Kidney (tissue), 14 donors: ENCODE results near the gene ELOVL2. TPM values are rescaled to one million over a fixed set of nuclear protein-coding genes. Genes with fewer than 3 reads are reported as not detected.

Experiments used
- DNase-seq, 5 donors: peaks; one replicate each; pipeline ENCODE4 v3.0.0-alpha.2; 2013 to 2020
- FAIRE-seq: peaks from 2 replicates; lab custom pipeline; 2012; peaks lifted over from hg19 to GRCh38; lab: Jason Lieb, UNC
- H3K27ac ChIP-seq, 2 donors: one replicate each; pipeline ENCODE4 v1.7.0; 2013; ENCODE audit warnings: low read depth in 2 of 2, low read length in 2 of 2, inconsistent platforms in 1 of 2
- H3K27me3 ChIP-seq: one replicate; pipeline ENCODE4 v1.7.1; 2013; ENCODE audit warnings: low read length, inconsistent platforms; ENCODE audit not compliant: control insufficient read depth, insufficient read depth
- H3K36me3 ChIP-seq, 3 donors: one replicate each; pipeline versions ENCODE4 v1.7.0 to v1.7.1; 2013; ENCODE audit warnings: low read length in 3 of 3, control low read depth in 1 of 3, inconsistent platforms in 1 of 3; ENCODE audit not compliant: insufficient read depth in 3 of 3, control insufficient read depth in 2 of 3
- H3K4me1 ChIP-seq, 3 donors: one replicate each; pipeline versions ENCODE4 v1.7.0 to v1.7.1; 2013; ENCODE audit warnings: low read length in 3 of 3, inconsistent platforms in 1 of 3, low read depth in 1 of 3; ENCODE audit not compliant: control insufficient read depth in 2 of 3, insufficient read depth in 2 of 3
- H3K4me3 ChIP-seq, 3 donors: one replicate each; pipeline versions ENCODE4 v1.7.0 to v1.8.1; 2013; ENCODE audit warnings: low read length in 3 of 3, control low read depth in 1 of 3, inconsistent platforms in 1 of 3
- H3K9ac ChIP-seq, 3 donors: one replicate each; pipeline versions ENCODE4 v1.7.0 to v1.7.1; 2013; ENCODE audit warnings: low read length in 3 of 3, control low read depth in 1 of 3, inconsistent platforms in 1 of 3
- H3K9me3 ChIP-seq, 3 donors: one replicate each; pipeline versions ENCODE4 v1.7.0 to v1.7.1; 2013; ENCODE audit warnings: low read length in 3 of 3, control low read depth in 1 of 3, inconsistent platforms in 1 of 3; ENCODE audit not compliant: control insufficient read depth in 2 of 3, insufficient read depth in 1 of 3
- intact Hi-C: fragments of 100-400 bp; cut with DNase I; formaldehyde crosslinking; loops from one replicate; pipeline ENCODE4 v1.11.1; 2022
- polyA plus RNA-seq: library from polyadenylated mRNA; stranded (reverse); fragments of 350-450 nt; fragmentation: Illumina TruSeq; extraction: RNeasy Lipid Tissue Mini Kit (QIAGEN cat#74804); gene quantifications from one replicate; pipeline ENCODE4 v1.2.3, GENCODE V29; 2014; ENCODE audit warnings: low read depth, low replicate concordance; ENCODE audit not compliant: insufficient read depth
- total RNA-seq: library from RNA; stranded (reverse); fragmentation: NEBNext Ultra II Directional; extraction: Animal tissue kit (Norgen Biotek cat#: 25700); gene quantifications from one replicate; pipeline ENCODE4 v1.2.1, GENCODE V29; 2021
- TF ChIP-seq, protein P1 (sequence below): IDR thresholded peaks from 3 replicates; pipeline ENCODE4 v1.5.1; 2012; ENCODE audit warnings: mild to moderate bottlenecking, moderate library complexity, borderline replicate concordance; ENCODE audit not compliant: insufficient read depth; ENCODE audit errors: extremely low read depth
- donor health status: control.
- donor health status: control.
- donor health status: control.
- donor health status: control.
- donor health status: control.
- donor health status: DM: yes; HTN: yes; CAD: no.
- donor health status: Normal renal cell carcinoma (clear cell type).

Gene ELOVL2
- total and polyA plus RNA-seq, 2 donors from 2014 or later, result 0.79 TPM; not detected in 1

GRCh38 chr6:10956776-10957175 lies 87.3 kb downstream of the ELOVL2 start:
- H3K9me3 ChIP-seq, result no peaks in the 10 kb centered on the region
- intact Hi-C loops, result loop anchor here (10.0 kb wide), 1 partner anchor 108 kb away; no protein-coding TSS in a partner anchor
- DNase-seq (no peak), FAIRE-seq (no peak)
- H3K27ac ChIP-seq, result no peak overlapping the region
- H3K36me3 ChIP-seq, result no peaks in the 10 kb centered on the region
- no peaks in the 10 kb centered on the region for H3K27me3 ChIP-seq
- no peak overlapping the region for H3K4me3 ChIP-seq
- H3K4me1 ChIP-seq, result no peaks in the 10 kb centered on the region
- H3K9ac ChIP-seq, result no peak overlapping the region
- TF ChIP-seq, protein P1, sequence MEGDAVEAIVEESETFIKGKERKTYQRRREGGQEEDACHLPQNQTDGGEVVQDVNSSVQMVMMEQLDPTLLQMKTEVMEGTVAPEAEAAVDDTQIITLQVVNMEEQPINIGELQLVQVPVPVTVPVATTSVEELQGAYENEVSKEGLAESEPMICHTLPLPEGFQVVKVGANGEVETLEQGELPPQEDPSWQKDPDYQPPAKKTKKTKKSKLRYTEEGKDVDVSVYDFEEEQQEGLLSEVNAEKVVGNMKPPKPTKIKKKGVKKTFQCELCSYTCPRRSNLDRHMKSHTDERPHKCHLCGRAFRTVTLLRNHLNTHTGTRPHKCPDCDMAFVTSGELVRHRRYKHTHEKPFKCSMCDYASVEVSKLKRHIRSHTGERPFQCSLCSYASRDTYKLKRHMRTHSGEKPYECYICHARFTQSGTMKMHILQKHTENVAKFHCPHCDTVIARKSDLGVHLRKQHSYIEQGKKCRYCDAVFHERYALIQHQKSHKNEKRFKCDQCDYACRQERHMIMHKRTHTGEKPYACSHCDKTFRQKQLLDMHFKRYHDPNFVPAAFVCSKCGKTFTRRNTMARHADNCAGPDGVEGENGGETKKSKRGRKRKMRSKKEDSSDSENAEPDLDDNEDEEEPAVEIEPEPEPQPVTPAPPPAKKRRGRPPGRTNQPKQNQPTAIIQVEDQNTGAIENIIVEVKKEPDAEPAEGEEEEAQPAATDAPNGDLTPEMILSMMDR, result no peak

- Histone ChIP-seq H3K4me3 (no peak overlapping the region), H3K4me1 (no peaks in the 10 kb centered on the region), H3K9ac (no peak overlapping the region), H3K9me3 (no peaks in the 10 kb centered on the region), H3K36me3 (no peaks in the 10 kb centered on the region), H3K27ac (no peak overlapping the region), H3K27me3 (no peaks in the 10 kb centered on the region)
- TF ChIP-seq, protein P1, result peak; percentile 66
- intact Hi-C loops, result loop anchor here (10.0 kb wide), 1 partner anchor 110 kb away; no protein-coding TSS in a partner anchor
- DNase-seq, result peak; percentile 81 to 90 (median 88)
- FAIRE-seq, result no peak
Observed at GRCh38 chr6:10954590-10955010, 89.5 kb downstream of the ELOVL2 start.

DNA sequence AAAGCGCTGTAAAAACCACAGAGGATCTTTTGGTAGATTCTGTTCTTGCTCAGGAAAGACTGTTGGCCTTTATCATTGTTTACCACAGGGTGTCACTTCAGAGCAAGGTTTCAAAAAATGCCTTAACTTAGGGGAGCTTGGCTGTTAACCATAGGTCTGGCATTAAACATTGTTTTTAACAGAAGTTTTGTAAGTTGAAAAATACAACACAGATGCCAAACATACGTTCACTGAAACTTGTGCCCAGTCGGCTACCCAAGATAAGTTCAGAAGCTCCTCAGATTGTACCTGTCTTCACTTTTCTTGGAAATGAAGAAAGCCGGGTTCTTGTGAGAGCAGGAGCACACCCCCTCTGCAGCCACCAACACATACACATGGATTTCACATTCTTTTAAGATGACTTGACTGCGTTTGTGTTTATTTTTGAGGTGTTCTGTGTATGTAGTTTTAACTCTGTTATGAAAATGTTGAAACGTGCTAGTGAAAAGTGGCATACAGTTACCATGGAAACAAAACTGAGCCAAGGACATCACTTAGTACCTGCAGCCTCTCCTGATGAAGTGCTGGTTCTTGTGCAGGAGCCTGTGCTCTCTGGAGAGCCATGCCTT lies 92.3 kb downstream of the ELOVL2 start:
- TF ChIP-seq, protein P1, result peak; percentile 22
- intact Hi-C loops, result loop anchor here (10.0 kb wide), 1 partner anchor 113 kb away; no protein-coding TSS in a partner anchor
- no peaks in the 10 kb centered on the region for H3K9me3 ChIP-seq
- no peak overlapping the region for H3K4me3 ChIP-seq
- H3K36me3 ChIP-seq, result no peaks in the 10 kb centered on the region
- DNase-seq, result peak in 3 of 5 donors; percentile 14 to 71 (median 57)
- FAIRE-seq, result peak; percentile 64
- H3K27ac ChIP-seq, result no peak overlapping the region
- no peak overlapping the region for H3K9ac ChIP-seq
- H3K27me3 ChIP-seq, result no peaks in the 10 kb centered on the region
- no peaks in the 10 kb centered on the region for H3K4me1 ChIP-seq
